Measurements from ENCODE around the gene INPP4A.

GRCh38 chr2:98605076-98605475, 160.4 kb downstream of the INPP4A start:
- TF ChIP-seq EZH2 (IDR thresholded peaks at IDR 0.05; ENCODE audit: low read length) = no peak
- no peak for TF ChIP-seq CTCF (optimal IDR thresholded peaks at IDR 0.05 in 1 of 3, IDR thresholded peaks at IDR 0.05 in 1 of 3, conservative IDR thresholded peaks at IDR 0.05 in 1 of 3; ENCODE audit: extremely low read depth in 1 of 3, insufficient read depth in 2 of 3, low read length in 3 of 3)
